GM21723 (cell line): ENCODE results near the gene TMBIM1.

Experiments
- ATAC-seq: cut with Tn5 transposase; IDR thresholded peaks from one replicate; pipeline ENCODE4 v1.9.1; 2021; ENCODE audit warnings: mild to moderate bottlenecking, moderate library complexity; ENCODE audit not compliant: unreplicated experiment

Gene TMBIM1

DNA sequence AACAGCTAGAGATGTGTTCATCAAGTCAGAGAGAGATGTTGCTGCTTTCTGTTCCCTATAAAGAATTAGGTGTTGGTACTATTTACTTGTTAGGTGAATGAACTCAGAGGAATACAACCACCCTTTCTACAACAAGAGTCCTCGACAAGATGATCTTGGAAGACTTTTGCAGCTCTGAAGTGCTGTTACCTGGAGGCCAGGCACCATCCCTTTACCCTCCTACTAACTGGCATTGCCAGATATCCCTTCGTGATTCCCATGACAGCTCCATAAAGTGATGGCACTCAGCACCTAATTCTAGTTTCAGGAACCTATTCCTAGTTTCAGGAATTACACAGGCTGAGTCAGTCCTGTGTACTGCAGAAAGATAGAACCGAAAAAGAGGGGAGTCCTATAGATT is 65.4 kb downstream of the TMBIM1 start:
- no peak for ATAC-seq
